A549 treated with CORT108297 at 1 μM for 4 hours (cell line): ENCODE data around the gene NR4A1. TPM values are rescaled to one million over a fixed set of nuclear protein-coding genes. Genes with fewer than 3 reads are reported as not detected.

Experiments used
- total RNA-seq: library from RNA; stranded (reverse); fragments of 200-300 nt; extraction: Qiagen RNA extraction; gene quantifications from 5 replicates; pipeline ENCODE4 v1.2.3, GENCODE V29; 2022

Gene NR4A1
- total RNA-seq: 29.4 to 44.3 TPM (median 34.2 TPM) in 5 replicates

GRCh38 chr12:52050758-52051541 lies at the start of gene NR4A1:
NR4A1 (plus strand) TSS chr12:52051442; CDS start chr12:52054329, 2,887 bp downstream.

GRCh38 chr12:52006726-52007157 lies 44.5 kb upstream of the NR4A1 start, which contains the start of gene TAMALIN:
TAMALIN (plus strand) TSS chr12:52006946; CDS start chr12:52007020, 74 bp downstream.

GRCh38 chr12:52069327-52070184 lies 18.3 kb downstream of the NR4A1 start, which contains the start of gene ATG101:
ATG101 (plus strand) TSS chr12:52069978; CDS start chr12:52073651, 3,673 bp downstream.

GRCh38 chr12:52079576-52080402 lies 28.5 kb downstream of the NR4A1 start, which contains the start of gene SMIM41:
SMIM41 (plus strand) TSS chr12:52079704; CDS start chr12:52079780, 76 bp downstream.

Other genes starting within 250 kb of the NR4A1 start
- 0.17 to 0.30 TPM (median 0.29 TPM) in 5 replicates for gene FIGNL2, start 202.7 kb upstream of the NR4A1 start, total RNA-seq
- 0.08 to 0.12 TPM in 2 of 5 replicates, not detected in the others for gene ANKRD33, start 163.3 kb upstream of the NR4A1 start, total RNA-seq
- gene ACVRL1, start 143.9 kb upstream of the NR4A1 start, total RNA-seq: 0.04 to 0.24 TPM (median 0.17 TPM) in 5 replicates
- 13.2 to 17.8 TPM (median 16.7 TPM) in 5 replicates for gene ACVR1B, start 99.7 kb upstream of the NR4A1 start, total RNA-seq
- 0.32 to 0.58 TPM (median 0.41 TPM) in 5 replicates for gene TAMALIN, start 44.5 kb upstream of the NR4A1 start, total RNA-seq
- gene ATG101, start 18.5 kb downstream of the NR4A1 start, total RNA-seq: 82.5 to 103 TPM (median 103 TPM) in 5 replicates
- not detected in 5 replicates for gene SMIM41, start 28.3 kb downstream of the NR4A1 start, total RNA-seq
- gene KRT80, start 140.6 kb downstream of the NR4A1 start, total RNA-seq: 48.5 to 70.6 TPM (median 60.1 TPM) in 5 replicates
- 4,100 to 4,959 TPM (median 4,677 TPM) in 5 replicates for gene KRT7, start 181.8 kb downstream of the NR4A1 start, total RNA-seq
- gene KRT86, start 223.2 kb downstream of the NR4A1 start, total RNA-seq: 28.5 to 47.2 TPM (median 42.7 TPM) in 5 replicates
- 3,262 to 4,197 TPM (median 4,015 TPM) in 5 replicates for gene KRT81, start 240.1 kb downstream of the NR4A1 start, total RNA-seq